CD4-positive, alpha-beta T cell treated with Interleukin-12 subunit alpha and Interleukin-12 subunit beta, for 1 hour (primary cell): Measurements from ENCODE around the gene NDRG4.
A peak's percentile ranks its signal among the peaks of the same experiment; 100 is the strongest.

ENCODE experiments used
- DNase-seq: peaks from one replicate; pipeline ENCODE4 v3.0.0-alpha.2; 2020

The NDRG4 gene

GRCh38 chr16:58510097-58510775, 10.3 kb downstream of the NDRG4 start:
- DNase-seq, result no peak

GRCh38 chr16:58510776-58511628, 11.1 kb downstream of the NDRG4 start:
- DNase-seq, result no peak

DNA sequence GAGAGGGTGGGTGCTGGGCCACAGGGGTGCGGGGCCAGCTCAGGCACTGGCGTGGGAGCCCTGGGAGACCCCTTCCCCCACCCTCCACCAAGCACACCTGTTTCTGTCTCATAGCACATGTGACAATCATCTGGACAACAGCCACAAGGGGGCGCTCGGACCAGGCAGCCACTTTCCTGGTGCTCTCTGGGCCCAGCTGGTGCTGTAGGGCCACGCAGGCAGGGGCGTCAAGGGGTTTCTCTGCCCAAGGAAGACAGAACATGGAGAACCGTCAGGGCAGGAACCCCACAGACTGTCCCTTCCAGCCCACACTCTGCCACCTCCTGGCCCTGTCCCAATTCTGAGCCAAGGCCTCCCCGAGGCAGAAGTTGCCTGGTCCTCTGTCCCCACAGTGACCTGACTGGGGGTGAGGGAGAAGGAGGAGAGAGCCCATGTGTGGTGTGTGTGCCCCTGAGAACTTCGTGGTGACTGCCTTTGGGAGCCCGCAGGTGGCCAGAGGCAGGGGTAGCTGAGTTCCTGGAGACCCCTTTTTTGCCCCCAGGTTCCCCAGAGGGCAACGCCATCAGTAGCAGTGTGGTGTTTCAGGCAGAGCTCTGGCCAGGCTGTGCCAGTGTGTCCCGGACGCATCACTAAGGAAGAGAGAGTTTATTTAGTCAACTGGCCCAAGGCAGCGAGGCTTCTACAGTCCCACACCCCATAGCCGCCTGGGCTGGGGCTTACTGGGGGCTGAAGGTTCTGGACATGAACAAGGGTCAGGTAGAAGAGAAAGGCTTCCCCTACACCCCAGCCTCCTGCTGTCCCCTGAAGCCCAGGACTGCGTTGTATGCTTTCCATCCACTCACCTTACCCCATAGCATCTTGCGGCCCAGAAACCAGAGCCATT, 12.2 kb downstream of the NDRG4 start:
- peak; percentile 83 for DNase-seq

DNA sequence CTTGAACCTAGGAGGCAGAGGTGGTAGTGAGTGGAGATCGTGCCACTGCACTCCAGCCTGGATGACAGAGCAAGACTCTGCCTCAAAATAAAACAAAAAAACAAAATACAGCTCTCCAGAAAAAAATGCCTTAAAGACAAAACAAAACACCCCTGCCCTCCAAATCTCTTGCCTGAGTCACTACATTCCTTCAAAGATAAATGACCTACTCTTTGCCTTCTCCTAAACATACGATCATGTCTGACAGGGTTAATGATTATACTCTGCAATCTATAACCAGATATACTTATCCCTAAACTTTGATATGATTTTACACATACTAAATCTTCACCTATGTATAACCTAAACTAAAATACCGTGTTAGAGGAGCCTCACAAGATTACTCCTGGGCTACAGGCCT, 13.9 kb downstream of the NDRG4 start:
- no peak for DNase-seq

DNA sequence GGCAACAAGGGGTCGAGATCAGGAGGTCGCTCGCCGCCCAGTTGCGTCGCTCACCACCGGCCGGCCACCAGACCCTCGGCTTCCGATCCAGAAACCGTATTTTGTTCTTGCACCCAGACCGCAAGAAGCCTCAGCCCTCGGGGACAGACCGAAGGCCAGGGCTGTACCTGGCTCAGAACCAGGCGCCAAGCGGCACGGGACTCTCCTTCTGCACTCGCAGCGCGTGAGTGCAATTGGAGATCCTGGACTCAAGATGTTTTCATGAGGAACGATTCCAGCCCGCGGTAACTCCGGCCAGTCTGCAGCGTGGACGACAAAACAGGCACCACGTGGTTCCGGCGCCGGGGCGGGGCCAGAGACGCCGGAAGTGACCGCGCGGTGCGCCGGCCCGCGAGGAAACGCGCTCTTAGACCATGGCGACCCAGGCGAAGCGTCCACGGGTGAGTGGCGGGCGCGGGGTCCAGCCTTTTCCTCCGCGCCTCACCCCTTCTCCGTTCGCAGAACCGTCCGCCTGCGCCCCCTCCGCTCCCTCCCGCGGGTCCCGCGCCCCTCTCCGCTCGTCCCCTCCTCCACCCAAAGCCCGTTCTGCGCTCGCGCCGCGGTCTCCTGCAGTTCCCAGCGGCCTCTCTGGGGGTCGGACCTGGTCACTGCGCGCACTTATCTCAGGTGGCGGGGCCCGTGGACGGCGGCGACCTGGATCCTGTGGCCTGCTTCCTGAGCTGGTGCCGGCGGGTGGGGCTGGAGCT, 15.4 kb downstream of the NDRG4 start, which contains the start of gene SETD6:
SETD6 (plus strand) TSS at position 393 of the 746 bp plus-strand sequence; CDS start at position 414, 21 bp downstream.
- peak; percentile 69 for DNase-seq

- peak; percentile 40 for DNase-seq
Measured at GRCh38 chr16:58515871-58516767, 16.2 kb downstream of the NDRG4 start.

- DNase-seq, result no peak
Measured at GRCh38 chr16:58516768-58517107, 16.8 kb downstream of the NDRG4 start.

GRCh38 chr16:58518083-58518979, 18.4 kb downstream of the NDRG4 start:
- DNase-seq, result no peak

DNA sequence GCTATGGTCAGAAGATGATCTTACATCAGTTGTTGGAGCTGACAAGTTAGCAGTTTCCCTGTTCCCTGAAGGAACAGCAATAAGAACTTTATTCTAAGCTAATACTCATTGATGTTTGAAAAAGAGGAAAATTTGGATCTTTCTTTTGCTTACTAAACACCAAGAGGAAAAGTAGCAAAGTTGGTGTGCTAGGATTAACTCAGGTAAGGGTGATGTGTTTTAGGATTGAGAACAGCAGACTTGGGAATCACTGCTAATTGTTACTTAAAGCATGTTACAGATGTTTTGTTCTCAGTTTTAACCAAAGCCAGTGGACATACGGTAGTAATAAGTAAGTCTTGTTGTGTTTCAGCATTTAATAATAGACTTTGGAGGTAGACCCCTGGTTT, 19.0 kb downstream of the NDRG4 start:
- no peak for DNase-seq

GRCh38 chr16:58519707-58520106, 19.8 kb downstream of the NDRG4 start:
- DNase-seq, result no peak

DNA sequence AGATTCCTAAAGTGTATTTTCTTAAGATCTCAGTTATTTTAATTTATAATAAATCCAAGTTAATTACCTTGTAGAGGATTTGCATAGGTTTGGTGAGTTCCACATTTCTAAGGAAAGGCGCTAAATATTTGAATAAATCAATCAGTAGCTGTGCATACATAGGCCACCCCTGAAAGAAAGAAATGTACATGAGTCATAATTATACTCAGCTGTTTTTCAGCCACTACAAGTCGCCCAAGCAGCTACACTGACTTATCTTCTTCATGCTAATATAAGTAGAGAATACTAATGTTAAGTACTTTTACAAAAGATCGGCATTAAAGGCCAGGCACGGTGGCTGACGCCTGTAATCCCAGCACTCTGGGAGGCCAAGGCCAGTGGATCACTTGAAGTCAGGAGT, 30.2 kb downstream of the NDRG4 start:
- DNase-seq, result no peak

GRCh38 chr16:58532414-58532813, 32.5 kb downstream of the NDRG4 start:
- no peak for DNase-seq

DNA sequence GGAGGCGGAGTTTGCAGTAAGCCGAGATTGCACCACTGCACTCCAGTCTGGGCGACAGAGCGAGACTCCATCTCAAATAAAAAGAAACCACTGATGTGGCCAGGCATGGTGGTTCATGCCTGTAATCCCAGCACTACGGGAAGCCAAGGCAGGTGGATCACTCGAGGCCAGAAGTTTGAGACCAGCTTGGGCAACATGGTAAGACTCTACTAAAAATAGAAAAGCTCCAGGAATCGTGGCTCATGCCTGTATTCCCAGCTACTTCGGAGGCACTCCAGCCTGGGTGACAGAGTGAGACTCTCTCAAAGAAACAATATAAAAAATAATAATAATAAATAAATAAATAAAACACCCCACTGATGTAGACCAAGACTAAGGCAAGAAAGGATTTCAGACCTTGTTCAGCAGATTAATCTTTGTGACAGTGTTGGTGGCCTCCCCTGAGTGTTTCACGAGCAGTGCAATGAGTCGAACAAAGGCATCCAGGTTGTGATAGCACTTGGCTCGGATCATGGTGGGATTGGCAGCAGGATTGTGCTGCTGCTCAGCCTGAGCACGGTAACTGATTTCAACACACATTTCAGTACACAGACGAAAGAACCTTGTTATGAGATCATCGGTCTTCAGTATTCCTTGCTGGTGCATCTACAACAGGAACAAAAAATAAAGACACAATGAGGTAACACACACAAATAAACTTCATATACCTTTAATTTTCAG, 34.0 kb downstream of the NDRG4 start:
- no peak for DNase-seq

GRCh38 chr16:58535100-58535499, 35.2 kb downstream of the NDRG4 start:
- no peak for DNase-seq

DNA sequence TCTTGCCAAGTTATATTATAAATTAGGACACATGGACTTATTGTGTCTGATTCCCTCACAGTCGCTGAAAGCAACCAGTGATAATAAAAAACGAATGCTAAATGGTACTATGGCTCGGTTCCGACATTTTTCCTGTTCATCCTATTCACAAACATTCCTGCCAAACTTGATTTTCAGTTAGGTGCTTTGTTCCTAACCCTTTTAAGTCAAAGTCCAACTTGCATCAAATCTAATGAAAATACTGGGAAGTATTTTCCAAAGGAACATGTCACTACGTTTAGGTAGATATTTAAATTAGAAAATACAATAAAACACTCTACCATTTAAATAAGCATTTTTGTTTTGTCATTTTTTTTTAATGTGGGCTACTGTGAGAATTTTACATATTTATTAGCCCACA, 36.3 kb downstream of the NDRG4 start:
- no peak for DNase-seq

DNA sequence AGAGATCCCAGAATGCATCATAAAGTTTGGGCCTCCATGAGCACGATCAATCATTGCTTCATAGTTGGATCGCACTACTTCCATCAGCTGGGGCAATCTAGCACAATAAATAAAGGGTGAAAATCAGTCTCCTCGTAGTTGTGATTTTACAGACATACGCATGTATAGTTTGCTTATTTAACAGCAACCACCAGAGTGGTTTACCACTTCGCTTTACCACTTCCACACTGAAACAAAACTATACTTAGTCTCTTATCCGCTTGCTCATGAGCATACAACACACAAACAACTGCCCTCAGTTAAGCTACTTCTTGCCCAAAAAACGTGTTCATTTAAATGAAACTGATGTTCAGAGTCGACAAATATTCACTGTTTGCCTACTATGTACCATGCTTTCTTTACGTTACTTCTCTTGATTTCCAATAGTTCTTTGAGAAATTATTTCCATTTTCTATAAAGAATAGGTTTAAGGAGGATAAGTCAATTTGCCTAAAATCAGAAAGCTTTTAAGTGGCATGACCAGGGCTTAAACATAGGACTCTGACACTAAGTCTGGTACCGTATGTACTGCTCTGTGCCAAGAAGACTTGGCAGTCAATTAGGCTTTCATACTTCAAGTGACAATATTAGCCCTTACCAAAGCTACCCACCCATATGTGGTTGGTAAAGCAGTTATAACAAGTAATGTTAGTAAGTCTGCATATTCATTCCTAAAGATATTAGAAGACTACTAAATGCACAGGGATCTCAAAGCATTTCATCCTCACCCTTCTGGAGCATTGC, 37.4 kb downstream of the NDRG4 start:
- DNase-seq, result no peak

DNA sequence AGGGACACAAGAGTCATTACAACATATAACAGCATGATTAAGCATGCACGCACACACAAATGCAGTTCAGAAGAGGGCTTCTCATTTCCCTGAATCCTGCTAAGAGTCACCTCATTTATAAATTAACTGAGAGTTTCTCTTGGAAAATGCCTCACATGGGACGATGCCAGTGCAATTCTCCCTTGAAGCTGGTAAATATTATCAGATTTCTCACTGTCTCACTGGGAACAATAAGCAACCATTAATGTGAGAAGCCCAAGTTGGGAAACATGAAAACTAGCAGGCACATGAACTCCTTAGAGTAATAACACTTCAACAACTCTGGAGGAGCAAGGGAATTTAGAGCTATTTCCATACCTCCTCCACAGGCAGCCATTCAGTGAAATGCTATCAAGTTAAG, 41.8 kb downstream of the NDRG4 start:
- no peak for DNase-seq

GRCh38 chr16:58542291-58542690, 42.3 kb downstream of the NDRG4 start:
- no peak for DNase-seq

- no peak for DNase-seq
Measured at GRCh38 chr16:58543685-58544084, 43.7 kb downstream of the NDRG4 start.
